ENCODE results near the gene C20orf202. TPM values are rescaled to one million over a fixed set of nuclear protein-coding genes. Genes with fewer than 3 reads are reported as not detected.
A peak's percentile ranks its signal among the peaks of the same experiment; 100 is the strongest.

C20orf202 gene
- total RNA-seq, 1 donor from 2014 or later = not detected

DNA sequence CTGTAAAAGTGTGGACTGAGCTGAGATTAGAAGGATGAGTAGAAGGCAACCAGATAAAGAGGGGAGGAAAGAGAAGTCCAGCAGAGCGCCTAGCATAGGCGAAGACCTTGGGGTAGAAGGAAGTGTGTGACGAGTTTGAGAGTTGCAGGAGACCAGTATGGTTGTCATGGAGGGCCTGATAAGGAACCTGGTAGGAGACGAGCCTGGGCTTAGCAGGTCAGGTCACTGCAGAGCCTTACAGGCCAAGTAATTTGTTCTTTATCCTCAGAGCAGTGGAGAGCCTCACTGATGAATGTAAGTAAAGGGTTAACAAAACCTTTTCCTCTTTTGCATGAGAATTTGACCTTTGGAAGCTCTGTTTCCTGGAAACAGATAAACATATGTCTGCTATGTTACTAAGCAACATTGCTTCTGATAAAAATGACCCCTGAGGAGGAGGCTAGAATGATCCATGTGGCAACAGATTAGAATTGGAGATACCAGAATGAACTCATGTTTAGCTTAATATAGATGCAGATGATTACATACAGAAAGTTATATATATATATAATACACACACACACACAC, 15.6 kb upstream of the C20orf202 start:
- Histone ChIP-seq H3K27ac (ENCODE audit: low read depth, low read length) (no peak overlapping the region), H2AFZ (ENCODE audit: low read depth, low read length) (no peak overlapping the region), H3K9ac (ENCODE audit: low read length) (no peak overlapping the region), H4K20me1 (ENCODE audit: insufficient read depth, low read length) (peaks cover 8% of the 10 kb centered on the region), H3K79me2 (ENCODE audit: insufficient read depth, low read length) (no peaks in the 10 kb centered on the region), H3K27me3 (ENCODE audit: insufficient read depth, low read length) (peaks cover 55% of the 10 kb centered on the region), H3K36me3 (ENCODE audit: insufficient read depth, low read length) (no peaks in the 10 kb centered on the region), H3K4me2 (ENCODE audit: low read length) (no peak overlapping the region), H3K4me1 (ENCODE audit: insufficient read depth, low read length) (no peaks in the 10 kb centered on the region), H3K9me3 (ENCODE audit: insufficient read depth, low read depth, low read length) (no peaks in the 10 kb centered on the region), H3K4me3 (ENCODE audit: insufficient read depth, low read depth, low read length) (no peak overlapping the region)
- Mint-ChIP-seq H3K36me3 (ENCODE audit: low read depth, unreplicated experiment) (no peaks in the 10 kb centered on the region), H3K27me3 (ENCODE audit: low read depth, unreplicated experiment) (peaks cover 45% of the 10 kb centered on the region), H3K4me3 (ENCODE audit: unreplicated experiment) (no peak overlapping the region), H3K9me3 (ENCODE audit: unreplicated experiment) (peaks cover 7% of the 10 kb centered on the region), H3K27ac (ENCODE audit: unreplicated experiment) (no peak overlapping the region), H3K4me1 (ENCODE audit: low read depth, unreplicated experiment) (no peaks in the 10 kb centered on the region)
- no peak for FAIRE-seq
- TF ChIP-seq, protein P1, sequence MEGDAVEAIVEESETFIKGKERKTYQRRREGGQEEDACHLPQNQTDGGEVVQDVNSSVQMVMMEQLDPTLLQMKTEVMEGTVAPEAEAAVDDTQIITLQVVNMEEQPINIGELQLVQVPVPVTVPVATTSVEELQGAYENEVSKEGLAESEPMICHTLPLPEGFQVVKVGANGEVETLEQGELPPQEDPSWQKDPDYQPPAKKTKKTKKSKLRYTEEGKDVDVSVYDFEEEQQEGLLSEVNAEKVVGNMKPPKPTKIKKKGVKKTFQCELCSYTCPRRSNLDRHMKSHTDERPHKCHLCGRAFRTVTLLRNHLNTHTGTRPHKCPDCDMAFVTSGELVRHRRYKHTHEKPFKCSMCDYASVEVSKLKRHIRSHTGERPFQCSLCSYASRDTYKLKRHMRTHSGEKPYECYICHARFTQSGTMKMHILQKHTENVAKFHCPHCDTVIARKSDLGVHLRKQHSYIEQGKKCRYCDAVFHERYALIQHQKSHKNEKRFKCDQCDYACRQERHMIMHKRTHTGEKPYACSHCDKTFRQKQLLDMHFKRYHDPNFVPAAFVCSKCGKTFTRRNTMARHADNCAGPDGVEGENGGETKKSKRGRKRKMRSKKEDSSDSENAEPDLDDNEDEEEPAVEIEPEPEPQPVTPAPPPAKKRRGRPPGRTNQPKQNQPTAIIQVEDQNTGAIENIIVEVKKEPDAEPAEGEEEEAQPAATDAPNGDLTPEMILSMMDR (IDR thresholded peaks at IDR 0.05; ENCODE audit: insufficient read depth, low read depth, low read length) = no peak
- no peak for TF ChIP-seq EZH2 (IDR thresholded peaks at IDR 0.05; ENCODE audit: insufficient read depth, low read length)
- DNase-seq (ENCODE audit: low read depth) = no peak

DNA sequence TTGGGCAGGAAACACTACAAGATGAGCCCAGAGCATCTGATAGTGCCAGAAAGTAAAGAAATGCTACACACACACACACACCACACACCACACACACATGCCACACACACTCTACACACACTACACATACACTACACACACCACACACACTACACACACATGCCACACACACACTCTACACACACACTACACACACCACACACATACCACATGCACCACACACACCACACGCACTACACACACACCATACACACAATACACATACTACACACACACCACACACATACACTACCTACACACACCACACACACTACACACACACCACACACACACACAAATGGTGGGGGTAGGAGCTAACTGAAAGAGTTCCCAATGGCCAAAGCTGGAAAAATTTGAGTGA, 14.9 kb upstream of the C20orf202 start:
- no peak overlapping the region for H3K27ac Mint-ChIP-seq (ENCODE audit: unreplicated experiment)
- Histone ChIP-seq H3K36me3 (ENCODE audit: insufficient read depth, low read length) (no peaks in the 10 kb centered on the region), H3K79me2 (ENCODE audit: insufficient read depth, low read length) (no peaks in the 10 kb centered on the region), H2AFZ (ENCODE audit: low read depth, low read length) (no peak overlapping the region), H3K4me3 (ENCODE audit: insufficient read depth, low read depth, low read length) (no peak overlapping the region), H3K27ac (ENCODE audit: low read depth, low read length) (no peak overlapping the region), H3K27me3 (ENCODE audit: insufficient read depth, low read length) (peaks cover 51% of the 10 kb centered on the region), H3K9me3 (ENCODE audit: insufficient read depth, low read depth, low read length) (no peaks in the 10 kb centered on the region), H3K4me1 (ENCODE audit: insufficient read depth, low read length) (no peaks in the 10 kb centered on the region), H3K9ac (ENCODE audit: low read length) (no peak overlapping the region), H4K20me1 (ENCODE audit: insufficient read depth, low read length) (peaks cover 5% of the 10 kb centered on the region), H3K4me2 (ENCODE audit: low read length) (no peak overlapping the region)
- no peaks in the 10 kb centered on the region for H3K4me1 Mint-ChIP-seq (ENCODE audit: low read depth, unreplicated experiment)
- FAIRE-seq (peak; percentile 72), DNase-seq (ENCODE audit: low read depth) (no peak)
- no peak overlapping the region for H3K4me3 Mint-ChIP-seq (ENCODE audit: unreplicated experiment)
- H3K27me3 Mint-ChIP-seq (ENCODE audit: low read depth, unreplicated experiment) = peaks cover 39% of the 10 kb centered on the region
- H3K9me3 Mint-ChIP-seq (ENCODE audit: unreplicated experiment) = peaks cover 7% of the 10 kb centered on the region
- TF ChIP-seq, protein P1 (IDR thresholded peaks at IDR 0.05; ENCODE audit: insufficient read depth, low read depth, low read length) = no peak
- no peak for TF ChIP-seq EZH2 (IDR thresholded peaks at IDR 0.05; ENCODE audit: insufficient read depth, low read length)
- H3K36me3 Mint-ChIP-seq (ENCODE audit: low read depth, unreplicated experiment) = no peaks in the 10 kb centered on the region

DNA sequence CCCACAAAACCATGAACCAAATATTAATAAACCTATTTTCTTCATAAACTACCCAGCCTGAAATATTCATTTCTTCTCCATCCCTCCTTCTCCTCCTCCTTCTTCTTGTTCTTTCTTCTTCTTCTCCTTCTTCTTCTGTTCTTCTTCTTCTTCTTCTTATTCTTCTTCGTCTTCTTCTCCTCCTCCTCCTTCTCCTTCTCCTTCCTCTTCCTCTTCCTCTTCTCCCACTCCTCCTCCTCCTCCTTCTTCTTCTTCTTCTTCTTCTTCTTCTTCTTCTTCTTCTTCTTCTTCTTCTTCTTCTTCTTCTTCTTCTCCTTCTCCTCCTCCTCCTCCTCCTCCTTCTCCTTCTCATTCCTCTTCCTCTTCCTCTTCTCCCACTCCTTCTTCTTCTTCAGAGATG, 13.4 kb upstream of the C20orf202 start:
- Histone ChIP-seq H3K79me2 (ENCODE audit: insufficient read depth, low read length) (no peaks in the 10 kb centered on the region), H3K4me2 (ENCODE audit: low read length) (no peak overlapping the region), H3K9me3 (ENCODE audit: insufficient read depth, low read depth, low read length) (no peaks in the 10 kb centered on the region), H3K4me3 (ENCODE audit: insufficient read depth, low read depth, low read length) (no peak overlapping the region), H4K20me1 (ENCODE audit: insufficient read depth, low read length) (no peaks in the 10 kb centered on the region), H3K9ac (ENCODE audit: low read length) (no peak overlapping the region), H3K36me3 (ENCODE audit: insufficient read depth, low read length) (no peaks in the 10 kb centered on the region), H3K27me3 (ENCODE audit: insufficient read depth, low read length) (peaks cover 36% of the 10 kb centered on the region), H3K4me1 (ENCODE audit: insufficient read depth, low read length) (no peaks in the 10 kb centered on the region), H3K27ac (ENCODE audit: low read depth, low read length) (no peak overlapping the region), H2AFZ (ENCODE audit: low read depth, low read length) (no peak overlapping the region)
- no peaks in the 10 kb centered on the region for H3K4me1 Mint-ChIP-seq (ENCODE audit: low read depth, unreplicated experiment)
- TF ChIP-seq, protein P1 (IDR thresholded peaks at IDR 0.05; ENCODE audit: insufficient read depth, low read depth, low read length) = no peak
- no peak for TF ChIP-seq EZH2 (IDR thresholded peaks at IDR 0.05; ENCODE audit: insufficient read depth, low read length)
- H3K36me3 Mint-ChIP-seq (ENCODE audit: low read depth, unreplicated experiment) = no peaks in the 10 kb centered on the region
- H3K27ac Mint-ChIP-seq (ENCODE audit: unreplicated experiment) = no peak overlapping the region
- no peak overlapping the region for H3K4me3 Mint-ChIP-seq (ENCODE audit: unreplicated experiment)
- FAIRE-seq = no peak
- H3K27me3 Mint-ChIP-seq (ENCODE audit: low read depth, unreplicated experiment) = peaks cover 31% of the 10 kb centered on the region
- H3K9me3 Mint-ChIP-seq (ENCODE audit: unreplicated experiment) = peaks cover 2% of the 10 kb centered on the region
- no peak for DNase-seq (ENCODE audit: low read depth)

Measured in astrocyte (in vitro differentiated cells and primary cell).